ENCODE measurements around the gene ADGRL2. TPM values are rescaled to one million over a fixed set of nuclear protein-coding genes. Genes with fewer than 3 reads are reported as not detected.

The ADGRL2 gene
- polyA plus RNA-seq, 1 donor (not counting 4 experiments of a cell fraction or from before 2014, with no cell fraction given), result 6.6 TPM

DNA sequence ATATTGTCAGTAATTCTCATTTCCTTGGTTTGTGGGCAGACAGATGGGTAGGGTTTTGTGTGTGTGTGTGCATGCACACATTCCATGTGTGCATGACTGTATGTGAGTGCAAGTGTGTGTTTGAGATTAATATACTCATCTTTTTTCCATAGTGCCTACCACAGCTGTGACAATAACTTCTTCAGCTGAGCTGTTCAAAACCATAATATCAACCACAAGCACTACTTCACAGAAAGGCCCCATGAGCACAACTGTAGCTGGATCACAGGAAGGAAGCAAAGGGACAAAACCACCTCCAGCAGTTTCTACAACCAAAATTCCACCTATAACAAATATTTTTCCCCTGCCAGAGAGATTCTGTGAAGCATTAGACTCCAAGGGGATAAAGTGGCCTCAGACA lies 149.3 kb downstream of the ADGRL2 start:
- H3K9me3 ChIP-seq (ENCODE audit: control insufficient read depth, low read depth, low read length), result no peaks in the 10 kb centered on the region
- dilution Hi-C loops (cut with MboI; ENCODE audit: extremely low pct_ligation_motif_present, low sequenced_read_pairs), result no loop called here
- no peak overlapping the region for H3K27ac ChIP-seq (ENCODE audit: control insufficient read depth, insufficient read depth, low read length)
- H2AFZ ChIP-seq (ENCODE audit: control insufficient read depth, low read length), result no peak overlapping the region
- H3K4me1 ChIP-seq (ENCODE audit: control insufficient read depth, extremely low read depth, insufficient read depth, low read length), result no peaks in the 10 kb centered on the region
- no peaks in the 10 kb centered on the region for H3K36me3 ChIP-seq (ENCODE audit: control insufficient read depth in 2 of 2, extremely low read depth in 1 of 2, insufficient read depth in 2 of 2, low read length in 2 of 2)
- no peak overlapping the region for H3K9ac ChIP-seq (ENCODE audit: control insufficient read depth, extremely low read depth, insufficient read depth, low read length)
- no peaks in the 10 kb centered on the region for H3K79me2 ChIP-seq (ENCODE audit: control insufficient read depth, insufficient read depth, low read length)
- H4K20me1 ChIP-seq (ENCODE audit: control insufficient read depth, extremely low read depth, insufficient read depth, low read length), result no peaks in the 10 kb centered on the region
- H3K9me1 ChIP-seq (ENCODE audit: control insufficient read depth, extremely low read depth, insufficient read depth, low read length), result no peaks in the 10 kb centered on the region
- H3K27me3 ChIP-seq (ENCODE audit: control insufficient read depth, extremely low read depth, insufficient read depth, low read length), result no peaks in the 10 kb centered on the region
- no peak overlapping the region for H3K4me2 ChIP-seq (ENCODE audit: control insufficient read depth, extremely low read depth, insufficient read depth, low read depth, low read length)
- no peak overlapping the region for H3K4me3 ChIP-seq (ENCODE audit: control insufficient read depth in 2 of 3, extremely low read depth in 1 of 3, insufficient read depth in 2 of 3, low read depth in 1 of 3, low read length in 3 of 3)
- no peak for FAIRE-seq
- DNase-seq (ENCODE audit: low read depth, low spot score), result no peak
- no peak for TF ChIP-seq EZH2 (IDR thresholded peaks at IDR 0.05; ENCODE audit: low read length)
- TF ChIP-seq, protein P1, sequence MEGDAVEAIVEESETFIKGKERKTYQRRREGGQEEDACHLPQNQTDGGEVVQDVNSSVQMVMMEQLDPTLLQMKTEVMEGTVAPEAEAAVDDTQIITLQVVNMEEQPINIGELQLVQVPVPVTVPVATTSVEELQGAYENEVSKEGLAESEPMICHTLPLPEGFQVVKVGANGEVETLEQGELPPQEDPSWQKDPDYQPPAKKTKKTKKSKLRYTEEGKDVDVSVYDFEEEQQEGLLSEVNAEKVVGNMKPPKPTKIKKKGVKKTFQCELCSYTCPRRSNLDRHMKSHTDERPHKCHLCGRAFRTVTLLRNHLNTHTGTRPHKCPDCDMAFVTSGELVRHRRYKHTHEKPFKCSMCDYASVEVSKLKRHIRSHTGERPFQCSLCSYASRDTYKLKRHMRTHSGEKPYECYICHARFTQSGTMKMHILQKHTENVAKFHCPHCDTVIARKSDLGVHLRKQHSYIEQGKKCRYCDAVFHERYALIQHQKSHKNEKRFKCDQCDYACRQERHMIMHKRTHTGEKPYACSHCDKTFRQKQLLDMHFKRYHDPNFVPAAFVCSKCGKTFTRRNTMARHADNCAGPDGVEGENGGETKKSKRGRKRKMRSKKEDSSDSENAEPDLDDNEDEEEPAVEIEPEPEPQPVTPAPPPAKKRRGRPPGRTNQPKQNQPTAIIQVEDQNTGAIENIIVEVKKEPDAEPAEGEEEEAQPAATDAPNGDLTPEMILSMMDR (optimal IDR thresholded peaks at IDR 0.05 in 1 of 3, IDR thresholded peaks at IDR 0.05 in 1 of 3, conservative IDR thresholded peaks at IDR 0.05 in 1 of 3; ENCODE audit: extremely low read depth in 1 of 3, insufficient read depth in 2 of 3, low read length in 3 of 3), result no peak

DNA sequence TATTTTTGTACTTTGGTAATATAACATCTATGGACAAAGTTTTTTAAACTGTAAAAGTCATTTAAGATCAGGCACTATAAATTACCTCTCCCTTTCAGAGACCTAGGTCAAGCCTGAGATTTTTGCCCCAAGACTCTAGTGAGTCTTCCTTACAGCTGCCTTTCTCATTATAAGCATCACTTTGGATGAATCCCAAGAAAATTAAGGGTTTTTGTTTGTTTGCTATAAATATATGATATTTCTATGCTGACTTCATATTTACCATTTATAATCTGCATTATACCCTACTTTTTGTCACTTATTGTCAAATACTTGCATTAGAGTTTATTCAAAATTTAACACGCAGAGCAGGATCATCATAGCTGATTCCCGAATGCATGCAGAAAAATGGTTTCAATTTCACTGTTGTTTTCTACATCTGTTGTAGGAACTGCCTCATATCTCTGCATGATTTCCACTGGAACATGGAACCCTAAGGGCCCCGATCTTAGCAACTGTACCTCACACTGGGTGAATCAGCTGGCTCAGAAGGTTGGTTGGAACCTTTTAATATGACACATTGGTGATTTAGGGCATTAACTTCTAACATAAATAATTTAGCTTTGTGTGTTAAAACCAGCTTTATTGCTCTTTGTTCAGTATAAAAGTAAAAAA lies 150.0 kb downstream of the ADGRL2 start:
- FAIRE-seq (no peak), DNase-seq (ENCODE audit: low read depth, low spot score) (no peak)
- TF ChIP-seq, protein P1 (optimal IDR thresholded peaks at IDR 0.05 in 1 of 3, IDR thresholded peaks at IDR 0.05 in 1 of 3, conservative IDR thresholded peaks at IDR 0.05 in 1 of 3; ENCODE audit: extremely low read depth in 1 of 3, insufficient read depth in 2 of 3, low read length in 3 of 3), result no peak
- no peak for TF ChIP-seq EZH2 (IDR thresholded peaks at IDR 0.05; ENCODE audit: low read length)
- Histone ChIP-seq H3K9me3 (ENCODE audit: control insufficient read depth, low read depth, low read length) (no peaks in the 10 kb centered on the region), H3K27ac (ENCODE audit: control insufficient read depth, insufficient read depth, low read length) (no peak overlapping the region), H3K27me3 (ENCODE audit: control insufficient read depth, extremely low read depth, insufficient read depth, low read length) (no peaks in the 10 kb centered on the region), H3K9ac (ENCODE audit: control insufficient read depth, extremely low read depth, insufficient read depth, low read length) (no peak overlapping the region), H3K4me1 (ENCODE audit: control insufficient read depth, extremely low read depth, insufficient read depth, low read length) (no peaks in the 10 kb centered on the region), H3K4me3 (ENCODE audit: control insufficient read depth in 2 of 3, extremely low read depth in 1 of 3, insufficient read depth in 2 of 3, low read depth in 1 of 3, low read length in 3 of 3) (no peak overlapping the region), H4K20me1 (ENCODE audit: control insufficient read depth, extremely low read depth, insufficient read depth, low read length) (no peaks in the 10 kb centered on the region), H3K79me2 (ENCODE audit: control insufficient read depth, insufficient read depth, low read length) (no peaks in the 10 kb centered on the region), H3K9me1 (ENCODE audit: control insufficient read depth, extremely low read depth, insufficient read depth, low read length) (no peaks in the 10 kb centered on the region), H2AFZ (ENCODE audit: control insufficient read depth, low read length) (no peak overlapping the region), H3K36me3 (ENCODE audit: control insufficient read depth in 2 of 2, extremely low read depth in 1 of 2, insufficient read depth in 2 of 2, low read length in 2 of 2) (no peaks in the 10 kb centered on the region), H3K4me2 (ENCODE audit: control insufficient read depth, extremely low read depth, insufficient read depth, low read depth, low read length) (no peak overlapping the region)
- dilution Hi-C loops (cut with MboI; ENCODE audit: extremely low pct_ligation_motif_present, low sequenced_read_pairs), result no loop called here

Measured in keratinocyte (primary cell).